Stimulated activated CD8-positive, alpha-beta memory T cell treated with anti-CD3 and anti-CD28 coated beads, Interleukin-2, amount 100 ng/mL, for 48 hours (primary cell): Measurements from ENCODE around the gene S100A8.
A peak's percentile ranks its signal among the peaks of the same experiment; 100 is the strongest.

Experiments used
- DNase-seq, 2 donors: peaks; one replicate each; pipeline ENCODE4 v3.0.0-alpha.2; 2020; ENCODE audit warnings: low read depth in 2 of 2

The S100A8 gene

GRCh38 chr1:153361480-153362109, 29.3 kb downstream of the S100A8 start:
- DNase-seq, result no peak

GRCh38 chr1:153360592-153361479, 30.0 kb downstream of the S100A8 start:
- no peak for DNase-seq

- DNase-seq, result no peak
Observed at GRCh38 chr1:153360190-153360589, 30.7 kb downstream of the S100A8 start.

GRCh38 chr1:153359241-153359640, 31.6 kb downstream of the S100A8 start:
- no peak for DNase-seq

GRCh38 chr1:153358691-153358975, 32.2 kb downstream of the S100A8 start:
- no peak for DNase-seq

- no peak for DNase-seq
Observed at GRCh38 chr1:153357853-153358690, 32.8 kb downstream of the S100A8 start, which contains the start of gene S100A9. TSS of gene S100A9 (plus strand) at chr1:153357854. CDS start at chr1:153358284, 430 bp downstream.

- DNase-seq, result no peak
Observed at GRCh38 chr1:153357076-153357852, 33.6 kb downstream of the S100A8 start.

- no peak for DNase-seq
Observed at GRCh38 chr1:153356392-153357075, 34.3 kb downstream of the S100A8 start.

- DNase-seq, result peak; percentile 12 to 21
Observed at GRCh38 chr1:153355445-153356071, 35.3 kb downstream of the S100A8 start.

GRCh38 chr1:153354515-153355193, 36.2 kb downstream of the S100A8 start:
- no peak for DNase-seq

GRCh38 chr1:153353226-153353947, 37.5 kb downstream of the S100A8 start:
- no peak for DNase-seq

- DNase-seq, result peak; percentile 27 to 52
Observed at GRCh38 chr1:153352523-153352922, 38.4 kb downstream of the S100A8 start.

- DNase-seq, result no peak
Observed at GRCh38 chr1:153350321-153350957, 40.4 kb downstream of the S100A8 start.

GRCh38 chr1:153349363-153350320, 41.2 kb downstream of the S100A8 start:
- DNase-seq, result no peak

- DNase-seq, result no peak
Observed at GRCh38 chr1:153348511-153349362, 42.1 kb downstream of the S100A8 start, which contains the start of gene PGLYRP4. TSS of gene PGLYRP4 (minus strand) at chr1:153348841. CDS start at chr1:153347932, 909 bp downstream.

GRCh38 chr1:153347856-153348255, 43.0 kb downstream of the S100A8 start:
- no peak for DNase-seq
